Uterus (tissue), 2 donors: ENCODE measurements around the gene TRIM3.

ENCODE experiments used
- CTCF ChIP-seq, 4 experiments: fragments of 200-600 bp in 2 of 4; fragments of 450-650 bp in 2 of 4; sonication (generic) in 2 of 4; IDR thresholded peaks; one replicate each; pipeline ENCODE4 v1.5.1; 2016 to 2019; ENCODE audit warnings: antibody characterized with exemption in 4 of 4, mild to moderate bottlenecking in 2 of 4, moderate library complexity in 1 of 4
- POLR2A ChIP-seq, 2 donors: fragments of 450-650 bp; IDR thresholded peaks; one replicate each; pipeline ENCODE4 v1.6.1; 2016; ENCODE audit warnings: antibody characterized with exemption in 2 of 2, mild to moderate bottlenecking in 1 of 2, moderate library complexity in 1 of 2

- TF ChIP-seq CTCF (IDR thresholded peaks at IDR 0.05) (no peak), POLR2A (IDR thresholded peaks at IDR 0.05) (no peak)
Observed at GRCh38 chr11:6483015-6483414, 9.3 kb upstream of the TRIM3 start.
